ENCODE results near the gene RNF148.
A peak's percentile ranks its signal among the peaks of the same experiment; 100 is the strongest.
"Not testable (repeated sequence)": the region's sequence is repeated elsewhere in the genome, so short reads cannot be mapped to it uniquely, and the experiment has no call there.

RNF148 gene

GRCh38 chr7:122689346-122690109, 13.2 kb downstream of the RNF148 start:
- DNase-seq (ENCODE audit: low spot score), result no peak

GRCh38 chr7:122688400-122688998, 14.2 kb downstream of the RNF148 start:
- DNase-seq (ENCODE audit: low spot score), result no peak

GRCh38 chr7:122686360-122686878, 16.3 kb downstream of the RNF148 start:
- DNase-seq (ENCODE audit: low spot score), result no peak

- DNase-seq (ENCODE audit: low spot score), result no peak
Measured at GRCh38 chr7:122684504-122684903, 18.2 kb downstream of the RNF148 start.

- no peak for DNase-seq (ENCODE audit: low spot score)
Measured at GRCh38 chr7:122682815-122683550, 19.7 kb downstream of the RNF148 start.

- not testable (repeated sequence) for DNase-seq (ENCODE audit: low spot score)
Measured at GRCh38 chr7:122681186-122681585, 21.5 kb downstream of the RNF148 start.

- DNase-seq (ENCODE audit: low spot score), result no peak
Measured at GRCh38 chr7:122679813-122680212, 22.9 kb downstream of the RNF148 start.

- DNase-seq (ENCODE audit: low spot score), result not testable (repeated sequence)
Measured at GRCh38 chr7:122679269-122679709, 23.4 kb downstream of the RNF148 start.

- no peak for DNase-seq (ENCODE audit: low spot score)
Measured at GRCh38 chr7:122677149-122677548, 25.6 kb downstream of the RNF148 start.

GRCh38 chr7:122676466-122676865, 26.3 kb downstream of the RNF148 start:
- no peak for DNase-seq (ENCODE audit: low spot score)

- DNase-seq (ENCODE audit: low spot score), result no peak
Measured at GRCh38 chr7:122675621-122676020, 27.1 kb downstream of the RNF148 start.

GRCh38 chr7:122675011-122675410, 27.7 kb downstream of the RNF148 start:
- no peak for DNase-seq (ENCODE audit: low spot score)

- peak; percentile 14 for DNase-seq (ENCODE audit: low spot score)
Measured at GRCh38 chr7:122674502-122674901, 28.2 kb downstream of the RNF148 start.

GRCh38 chr7:122673951-122674350, 28.8 kb downstream of the RNF148 start:
- no peak for DNase-seq (ENCODE audit: low spot score)

GRCh38 chr7:122672536-122672935, 30.2 kb downstream of the RNF148 start:
- DNase-seq (ENCODE audit: low spot score), result no peak

- DNase-seq (ENCODE audit: low spot score), result no peak
Measured at GRCh38 chr7:122663733-122664132, 39.0 kb downstream of the RNF148 start.

- DNase-seq (ENCODE audit: low spot score), result no peak
Measured at GRCh38 chr7:122658856-122659255, 43.9 kb downstream of the RNF148 start.

- no peak for DNase-seq (ENCODE audit: low spot score)
Measured at GRCh38 chr7:122653685-122654084, 49.0 kb downstream of the RNF148 start.

- DNase-seq (ENCODE audit: low spot score), result no peak
Measured at GRCh38 chr7:122652876-122653275, 49.8 kb downstream of the RNF148 start.
